Gastroesophageal sphincter (tissue), 3 donors: ENCODE data around the gene AGBL5.

ENCODE experiments used
- POLR2A ChIP-seq, 2 donors: fragments of 450-650 bp; IDR thresholded peaks; one replicate each; pipeline ENCODE4 v1.6.1; 2017; ENCODE audit warnings: antibody characterized with exemption in 2 of 2, mild to moderate bottlenecking in 2 of 2, moderate library complexity in 1 of 2
- TF ChIP-seq, protein P1 (sequence below), 4 experiments: fragments of 200-600 bp in 2 of 4; fragments of 450-650 bp in 2 of 4; sonication (generic) in 1 of 4; IDR thresholded peaks; one replicate each; pipeline ENCODE4 v1.5.1; 2017 to 2019; ENCODE audit warnings: antibody characterized with exemption in 4 of 4, mild to moderate bottlenecking in 2 of 4, moderate library complexity in 2 of 4

DNA sequence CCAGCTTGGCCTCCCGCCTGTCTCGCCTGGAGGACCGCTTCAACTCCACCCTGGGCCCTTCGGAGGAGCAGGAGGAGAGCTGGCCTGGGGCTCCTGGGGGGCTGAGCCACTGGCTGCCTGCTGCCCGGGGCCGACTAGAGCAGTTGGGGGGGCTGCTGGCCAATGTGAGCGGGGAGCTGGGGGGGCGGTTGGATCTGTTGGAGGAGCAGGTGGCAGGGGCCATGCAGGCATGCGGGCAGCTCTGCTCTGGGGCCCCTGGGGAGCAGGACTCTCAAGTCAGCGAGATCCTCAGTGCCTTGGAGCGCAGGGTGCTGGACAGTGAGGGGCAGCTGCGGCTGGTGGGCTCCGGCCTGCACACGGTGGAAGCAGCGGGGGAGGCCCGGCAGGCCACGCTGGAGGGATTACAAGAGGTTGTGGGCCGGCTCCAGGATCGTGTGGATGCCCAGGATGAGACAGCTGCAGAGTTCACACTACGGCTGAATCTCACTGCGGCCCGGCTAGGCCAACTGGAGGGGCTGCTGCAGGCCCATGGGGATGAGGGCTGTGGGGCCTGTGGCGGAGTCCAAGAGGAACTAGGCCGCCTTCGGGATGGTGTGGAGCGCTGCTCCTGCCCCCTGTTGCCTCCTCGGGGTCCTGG lies 31.4 kb downstream of the AGBL5 start:
- TF ChIP-seq, protein P1, sequence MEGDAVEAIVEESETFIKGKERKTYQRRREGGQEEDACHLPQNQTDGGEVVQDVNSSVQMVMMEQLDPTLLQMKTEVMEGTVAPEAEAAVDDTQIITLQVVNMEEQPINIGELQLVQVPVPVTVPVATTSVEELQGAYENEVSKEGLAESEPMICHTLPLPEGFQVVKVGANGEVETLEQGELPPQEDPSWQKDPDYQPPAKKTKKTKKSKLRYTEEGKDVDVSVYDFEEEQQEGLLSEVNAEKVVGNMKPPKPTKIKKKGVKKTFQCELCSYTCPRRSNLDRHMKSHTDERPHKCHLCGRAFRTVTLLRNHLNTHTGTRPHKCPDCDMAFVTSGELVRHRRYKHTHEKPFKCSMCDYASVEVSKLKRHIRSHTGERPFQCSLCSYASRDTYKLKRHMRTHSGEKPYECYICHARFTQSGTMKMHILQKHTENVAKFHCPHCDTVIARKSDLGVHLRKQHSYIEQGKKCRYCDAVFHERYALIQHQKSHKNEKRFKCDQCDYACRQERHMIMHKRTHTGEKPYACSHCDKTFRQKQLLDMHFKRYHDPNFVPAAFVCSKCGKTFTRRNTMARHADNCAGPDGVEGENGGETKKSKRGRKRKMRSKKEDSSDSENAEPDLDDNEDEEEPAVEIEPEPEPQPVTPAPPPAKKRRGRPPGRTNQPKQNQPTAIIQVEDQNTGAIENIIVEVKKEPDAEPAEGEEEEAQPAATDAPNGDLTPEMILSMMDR (IDR thresholded peaks at IDR 0.05): no peak
- TF ChIP-seq POLR2A (IDR thresholded peaks at IDR 0.05): no peak
